Liver (tissue), 9 donors: ENCODE results near the gene ABCD3. TPM values are rescaled to one million over a fixed set of nuclear protein-coding genes. Genes with fewer than 3 reads are reported as not detected.

ENCODE experiments used
- DNase-seq: peaks from one replicate; pipeline ENCODE4 v3.0.0-alpha.2; 2017; ENCODE audit warnings: low spot score
- H3K27ac ChIP-seq, 2 donors: one replicate each; pipeline ENCODE4 v1.7.0; 2013; ENCODE audit warnings: inconsistent platforms in 2 of 2, low read length in 2 of 2, control low read depth in 1 of 2, low read depth in 1 of 2, mild to moderate bottlenecking in 1 of 2
- H3K27me3 ChIP-seq, 4 donors: one replicate each; pipeline versions ENCODE4 v1.6.1 to v1.7.0; 2013; ENCODE audit warnings: low read length in 3 of 4, inconsistent platforms in 1 of 4, mild to moderate bottlenecking in 1 of 4, moderate library complexity in 1 of 4; ENCODE audit not compliant: control insufficient read depth in 4 of 4, insufficient read depth in 4 of 4
- H3K36me3 ChIP-seq, 4 donors: one replicate each; pipeline versions ENCODE4 v1.6.1 to v1.7.0; 2013; ENCODE audit warnings: low read length in 3 of 4, mild to moderate bottlenecking in 3 of 4, low read depth in 1 of 4, moderate library complexity in 1 of 4; ENCODE audit not compliant: control insufficient read depth in 4 of 4, insufficient read depth in 3 of 4
- H3K4me1 ChIP-seq, 4 donors: one replicate each; pipeline versions ENCODE4 v1.6.1 to v1.7.0; 2013; ENCODE audit warnings: low read length in 3 of 4, mild to moderate bottlenecking in 3 of 4, moderate library complexity in 1 of 4; ENCODE audit not compliant: control insufficient read depth in 4 of 4, insufficient read depth in 4 of 4
- H3K4me3 ChIP-seq, 3 donors: one replicate each; pipeline versions ENCODE4 v1.6.1 to v1.7.0; 2013; ENCODE audit warnings: low read length in 3 of 3, control low read depth in 1 of 3, low read depth in 1 of 3, mild to moderate bottlenecking in 1 of 3
- H3K9ac ChIP-seq, 2 donors: one replicate each; pipeline ENCODE4 v1.7.0; 2013; ENCODE audit warnings: low read length in 2 of 2, mild to moderate bottlenecking in 2 of 2, moderate library complexity in 2 of 2, control low read depth in 1 of 2, low read depth in 1 of 2
- H3K9me3 ChIP-seq, 4 donors: one replicate each; pipeline versions ENCODE4 v1.6.1 to v1.7.0; 2013; ENCODE audit warnings: low read length in 3 of 4; ENCODE audit not compliant: control insufficient read depth in 4 of 4
- EGR1 ChIP-seq, 2 donors: IDR thresholded peaks; 2 replicates each; pipeline ENCODE4 v1.6.1; 2016 to 2018; ENCODE audit warnings: antibody characterized with exemption in 2 of 2, low read depth in 2 of 2
- FOXA1 ChIP-seq: IDR thresholded peaks from 2 replicates; pipeline ENCODE4 v1.6.1; 2016; ENCODE audit warnings: antibody characterized with exemption
- FOXA2 ChIP-seq: IDR thresholded peaks from 2 replicates; pipeline ENCODE4 v1.6.1; 2016; ENCODE audit warnings: antibody characterized with exemption
- GABPA ChIP-seq, 2 donors: IDR thresholded peaks in 1 of 2; conservative IDR thresholded peaks in 1 of 2; 2 replicates each; pipeline ENCODE4 v1.6.1; 2016; ENCODE audit warnings: antibody characterized with exemption in 2 of 2, mild to moderate bottlenecking in 1 of 2, moderate library complexity in 1 of 2
- HNF4A ChIP-seq, 2 donors: conservative IDR thresholded peaks; 2 replicates each; pipeline ENCODE4 v1.6.1; 2016; ENCODE audit warnings: antibody characterized with exemption in 2 of 2, mild to moderate bottlenecking in 2 of 2
- HNF4G ChIP-seq: IDR thresholded peaks from 2 replicates; pipeline ENCODE4 v1.6.1; 2016; ENCODE audit warnings: antibody characterized with exemption
- JUND ChIP-seq, 2 donors: IDR thresholded peaks; 2 replicates each; pipeline ENCODE4 v1.6.1; 2016; ENCODE audit warnings: antibody characterized with exemption in 2 of 2
- NR2F2 ChIP-seq: IDR thresholded peaks from 2 replicates; pipeline ENCODE4 v1.6.1; 2016; ENCODE audit warnings: antibody characterized with exemption
- RAD21 ChIP-seq, 2 donors: IDR thresholded peaks; 2 replicates each; pipeline ENCODE4 v1.6.1; 2016; ENCODE audit warnings: antibody characterized with exemption in 2 of 2, mild to moderate bottlenecking in 2 of 2
- RXRA ChIP-seq, 2 donors: IDR thresholded peaks; 2 replicates each; pipeline ENCODE4 v1.6.1; 2017 to 2018; ENCODE audit warnings: antibody characterized with exemption in 2 of 2, mild to moderate bottlenecking in 1 of 2
- SP1 ChIP-seq: IDR thresholded peaks from 2 replicates; pipeline ENCODE4 v1.6.1; 2018; ENCODE audit warnings: antibody characterized with exemption, mild to moderate bottlenecking
- TAF1 ChIP-seq: conservative IDR thresholded peaks from 2 replicates; pipeline ENCODE4 v1.6.1; 2016; ENCODE audit warnings: antibody characterized with exemption, mild to moderate bottlenecking
- YY1 ChIP-seq: IDR thresholded peaks from 2 replicates; pipeline ENCODE4 v1.6.1; 2016; ENCODE audit warnings: antibody characterized with exemption, mild to moderate bottlenecking
- WGBS: extraction: QIAGEN DNeasy Blood & Tissue Kit; methylation state at CpG from one replicate; pipeline ENCODE4 v1.1.7; 2013; 5-methylcytosine and 5-hydroxymethylcytosine counted together
- polyA plus RNA-seq, 2 donors: library from polyadenylated mRNA; stranded (reverse) in 1 of 2; unstranded in 1 of 2; fragments of 200-250 nt in 1 of 2; fragments of >200 nt in 1 of 2; fragmentation: Nextera tagmentation in 1 of 2; extraction: Ambion mirVana in 1 of 2; gene quantifications; one replicate each; pipeline versions ENCODE4 v1.2.1 to v1.2.3, GENCODE V29; 2013 to 2015
- total RNA-seq, 2 donors: library from RNA; depleted of rRNA; stranded (reverse); fragments of >200 nt; gene quantifications; one replicate each; pipeline ENCODE4 v1.2.3, GENCODE V29; 2014
- TF ChIP-seq, protein P1 (sequence below): IDR thresholded peaks from 2 replicates; pipeline ENCODE4 v1.6.1; 2016; ENCODE audit warnings: antibody characterized with exemption
- TF ChIP-seq, protein P2 (sequence below): IDR thresholded peaks from 2 replicates; pipeline ENCODE4 v1.6.1; 2016; ENCODE audit warnings: antibody characterized with exemption
- TF ChIP-seq, protein P3 (sequence below): IDR thresholded peaks from 2 replicates; pipeline ENCODE4 v1.6.1; 2016; ENCODE audit warnings: antibody characterized with exemption
- TF ChIP-seq, protein P4 (sequence below): IDR thresholded peaks from 2 replicates; pipeline ENCODE4 v1.6.1; 2016; ENCODE audit warnings: antibody characterized with exemption, mild to moderate bottlenecking
- TF ChIP-seq, protein P5 (sequence below): fragments of 150-350 bp; IDR thresholded peaks from 2 replicates; pipeline ENCODE4 v1.5.1; 2017; ENCODE audit warnings: improper control_type of control experiment, low read depth, low read length; ENCODE audit not compliant: missing input control
- donor health status: healthy.
- donor health status: healthy.
- donor health status: healthy.
- donor health status: healthy.
- donor health status: healthy.

The ABCD3 gene
- total and polyA plus RNA-seq, 4 donors: 49.2 to 133 (median 62.5) TPM

DNA sequence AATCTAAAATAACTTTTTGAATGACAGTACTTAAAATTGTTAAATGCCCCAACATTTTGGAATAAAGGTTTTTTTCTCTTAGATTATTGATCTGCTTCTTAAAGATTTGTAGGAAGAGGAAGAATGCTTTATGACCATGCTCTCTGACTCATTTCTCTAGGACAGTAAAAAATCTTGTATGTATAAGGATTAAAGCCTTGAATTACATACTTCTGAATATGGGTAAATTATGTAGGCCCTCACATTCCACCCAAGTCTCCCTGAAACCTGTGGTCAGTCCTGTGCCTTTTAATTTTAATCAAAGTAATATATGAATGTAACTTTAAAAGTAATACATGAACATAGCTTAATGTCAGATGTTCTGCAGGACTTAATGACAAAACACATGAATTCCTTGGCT lies 50.5 kb downstream of the ABCD3 start:
- H3K9me3 ChIP-seq: no peaks in the 10 kb centered on the region
- H3K4me3 ChIP-seq: no peak overlapping the region
- H3K9ac ChIP-seq: no peak overlapping the region
- no peak for DNase-seq
- no peaks in the 10 kb centered on the region for H3K27me3 ChIP-seq
- TF ChIP-seq NR2F2: no peak
- TF ChIP-seq, protein P1, sequence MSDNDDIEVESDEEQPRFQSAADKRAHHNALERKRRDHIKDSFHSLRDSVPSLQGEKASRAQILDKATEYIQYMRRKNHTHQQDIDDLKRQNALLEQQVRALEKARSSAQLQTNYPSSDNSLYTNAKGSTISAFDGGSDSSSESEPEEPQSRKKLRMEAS: no peak
- TF ChIP-seq GABPA (IDR thresholded peaks at IDR 0.05 in 1 of 2, conservative IDR thresholded peaks at IDR 0.05 in 1 of 2): no peak
- no peak for TF ChIP-seq JUND (IDR thresholded peaks at IDR 0.05)
- TF ChIP-seq FOXA2: no peak
- no peak for TF ChIP-seq HNF4G
- TF ChIP-seq, protein P2, sequence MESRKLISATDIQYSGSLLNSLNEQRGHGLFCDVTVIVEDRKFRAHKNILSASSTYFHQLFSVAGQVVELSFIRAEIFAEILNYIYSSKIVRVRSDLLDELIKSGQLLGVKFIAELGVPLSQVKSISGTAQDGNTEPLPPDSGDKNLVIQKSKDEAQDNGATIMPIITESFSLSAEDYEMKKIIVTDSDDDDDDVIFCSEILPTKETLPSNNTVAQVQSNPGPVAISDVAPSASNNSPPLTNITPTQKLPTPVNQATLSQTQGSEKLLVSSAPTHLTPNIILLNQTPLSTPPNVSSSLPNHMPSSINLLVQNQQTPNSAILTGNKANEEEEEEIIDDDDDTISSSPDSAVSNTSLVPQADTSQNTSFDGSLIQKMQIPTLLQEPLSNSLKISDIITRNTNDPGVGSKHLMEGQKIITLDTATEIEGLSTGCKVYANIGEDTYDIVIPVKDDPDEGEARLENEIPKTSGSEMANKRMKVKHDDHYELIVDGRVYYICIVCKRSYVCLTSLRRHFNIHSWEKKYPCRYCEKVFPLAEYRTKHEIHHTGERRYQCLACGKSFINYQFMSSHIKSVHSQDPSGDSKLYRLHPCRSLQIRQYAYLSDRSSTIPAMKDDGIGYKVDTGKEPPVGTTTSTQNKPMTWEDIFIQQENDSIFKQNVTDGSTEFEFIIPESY: no peak
- no peak for TF ChIP-seq TAF1
- TF ChIP-seq SP1: no peak
- TF ChIP-seq RAD21 (IDR thresholded peaks at IDR 0.05): no peak
- no peak for TF ChIP-seq RXRA (IDR thresholded peaks at IDR 0.05)
- TF ChIP-seq, protein P3, sequence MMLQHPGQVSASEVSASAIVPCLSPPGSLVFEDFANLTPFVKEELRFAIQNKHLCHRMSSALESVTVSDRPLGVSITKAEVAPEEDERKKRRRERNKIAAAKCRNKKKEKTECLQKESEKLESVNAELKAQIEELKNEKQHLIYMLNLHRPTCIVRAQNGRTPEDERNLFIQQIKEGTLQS: no peak
- TF ChIP-seq FOXA1: no peak
- TF ChIP-seq HNF4A (conservative IDR thresholded peaks at IDR 0.05): no peak
- no peak for TF ChIP-seq YY1
- H3K36me3 ChIP-seq: peaks cover 0 to 24% (median 18%) of the 10 kb centered on the region in 4 donors
- no peak overlapping the region for H3K27ac ChIP-seq
- peaks cover 0 to 4% (median under 1%) of the 10 kb centered on the region in 4 donors for H3K4me1 ChIP-seq

DNA sequence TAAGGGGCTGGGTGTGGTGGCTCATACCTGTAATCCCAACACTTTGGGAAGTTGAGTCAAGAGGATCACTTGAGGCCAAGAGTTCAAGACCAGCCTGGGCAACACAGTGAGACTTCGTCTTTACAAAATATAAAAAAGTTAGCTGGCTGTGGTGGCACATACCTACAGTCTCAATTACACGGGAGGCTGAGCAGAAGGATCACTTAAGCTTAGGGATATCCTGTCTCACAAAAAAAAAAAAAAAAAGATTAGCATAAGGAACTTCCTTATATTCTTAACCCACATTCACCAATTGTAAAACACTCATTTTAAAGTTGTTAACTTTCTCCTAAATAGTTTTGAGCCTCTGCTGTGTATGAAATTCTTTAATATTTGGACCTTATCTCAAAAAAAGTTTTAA lies 53.1 kb downstream of the ABCD3 start:
- peaks cover 0 to 7% (median 0%) of the 10 kb centered on the region in 4 donors for H3K4me1 ChIP-seq
- 81% methylated on average over 2 of the region's 2 CpGs for WGBS
- H3K9me3 ChIP-seq: no peaks in the 10 kb centered on the region
- DNase-seq: no peak
- no peak overlapping the region for H3K9ac ChIP-seq
- no peak overlapping the region for H3K27ac ChIP-seq
- TF ChIP-seq TAF1 (no peak), HNF4A (conservative IDR thresholded peaks at IDR 0.05) (no peak), FOXA2 (no peak), SP1 (no peak), JUND (IDR thresholded peaks at IDR 0.05) (no peak), NR2F2 (no peak), YY1 (no peak), FOXA1 (no peak), EGR1 (IDR thresholded peaks at IDR 0.05; ENCODE audit: low read depth in 2 of 2) (no peak), GABPA (IDR thresholded peaks at IDR 0.05 in 1 of 2, conservative IDR thresholded peaks at IDR 0.05 in 1 of 2) (no peak), RAD21 (IDR thresholded peaks at IDR 0.05) (no peak), HNF4G (no peak), RXRA (IDR thresholded peaks at IDR 0.05) (no peak)
- TF ChIP-seq, protein P1: no peak
- TF ChIP-seq, protein P4, sequence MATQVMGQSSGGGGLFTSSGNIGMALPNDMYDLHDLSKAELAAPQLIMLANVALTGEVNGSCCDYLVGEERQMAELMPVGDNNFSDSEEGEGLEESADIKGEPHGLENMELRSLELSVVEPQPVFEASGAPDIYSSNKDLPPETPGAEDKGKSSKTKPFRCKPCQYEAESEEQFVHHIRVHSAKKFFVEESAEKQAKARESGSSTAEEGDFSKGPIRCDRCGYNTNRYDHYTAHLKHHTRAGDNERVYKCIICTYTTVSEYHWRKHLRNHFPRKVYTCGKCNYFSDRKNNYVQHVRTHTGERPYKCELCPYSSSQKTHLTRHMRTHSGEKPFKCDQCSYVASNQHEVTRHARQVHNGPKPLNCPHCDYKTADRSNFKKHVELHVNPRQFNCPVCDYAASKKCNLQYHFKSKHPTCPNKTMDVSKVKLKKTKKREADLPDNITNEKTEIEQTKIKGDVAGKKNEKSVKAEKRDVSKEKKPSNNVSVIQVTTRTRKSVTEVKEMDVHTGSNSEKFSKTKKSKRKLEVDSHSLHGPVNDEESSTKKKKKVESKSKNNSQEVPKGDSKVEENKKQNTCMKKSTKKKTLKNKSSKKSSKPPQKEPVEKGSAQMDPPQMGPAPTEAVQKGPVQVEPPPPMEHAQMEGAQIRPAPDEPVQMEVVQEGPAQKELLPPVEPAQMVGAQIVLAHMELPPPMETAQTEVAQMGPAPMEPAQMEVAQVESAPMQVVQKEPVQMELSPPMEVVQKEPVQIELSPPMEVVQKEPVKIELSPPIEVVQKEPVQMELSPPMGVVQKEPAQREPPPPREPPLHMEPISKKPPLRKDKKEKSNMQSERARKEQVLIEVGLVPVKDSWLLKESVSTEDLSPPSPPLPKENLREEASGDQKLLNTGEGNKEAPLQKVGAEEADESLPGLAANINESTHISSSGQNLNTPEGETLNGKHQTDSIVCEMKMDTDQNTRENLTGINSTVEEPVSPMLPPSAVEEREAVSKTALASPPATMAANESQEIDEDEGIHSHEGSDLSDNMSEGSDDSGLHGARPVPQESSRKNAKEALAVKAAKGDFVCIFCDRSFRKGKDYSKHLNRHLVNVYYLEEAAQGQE: no peak
- TF ChIP-seq, protein P5, sequence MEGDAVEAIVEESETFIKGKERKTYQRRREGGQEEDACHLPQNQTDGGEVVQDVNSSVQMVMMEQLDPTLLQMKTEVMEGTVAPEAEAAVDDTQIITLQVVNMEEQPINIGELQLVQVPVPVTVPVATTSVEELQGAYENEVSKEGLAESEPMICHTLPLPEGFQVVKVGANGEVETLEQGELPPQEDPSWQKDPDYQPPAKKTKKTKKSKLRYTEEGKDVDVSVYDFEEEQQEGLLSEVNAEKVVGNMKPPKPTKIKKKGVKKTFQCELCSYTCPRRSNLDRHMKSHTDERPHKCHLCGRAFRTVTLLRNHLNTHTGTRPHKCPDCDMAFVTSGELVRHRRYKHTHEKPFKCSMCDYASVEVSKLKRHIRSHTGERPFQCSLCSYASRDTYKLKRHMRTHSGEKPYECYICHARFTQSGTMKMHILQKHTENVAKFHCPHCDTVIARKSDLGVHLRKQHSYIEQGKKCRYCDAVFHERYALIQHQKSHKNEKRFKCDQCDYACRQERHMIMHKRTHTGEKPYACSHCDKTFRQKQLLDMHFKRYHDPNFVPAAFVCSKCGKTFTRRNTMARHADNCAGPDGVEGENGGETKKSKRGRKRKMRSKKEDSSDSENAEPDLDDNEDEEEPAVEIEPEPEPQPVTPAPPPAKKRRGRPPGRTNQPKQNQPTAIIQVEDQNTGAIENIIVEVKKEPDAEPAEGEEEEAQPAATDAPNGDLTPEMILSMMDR: no peak
- TF ChIP-seq, protein P3: no peak
- TF ChIP-seq, protein P2: no peak
- H3K36me3 ChIP-seq: peaks cover 0 to 21% (median 12%) of the 10 kb centered on the region in 4 donors
- no peaks in the 10 kb centered on the region for H3K27me3 ChIP-seq
- H3K4me3 ChIP-seq: no peak overlapping the region
